Fibroblast of lung (primary cell): ENCODE data around the gene PLCXD3.

Experiments used
- CTCF ChIP-seq, 2 donors: IDR thresholded peaks in 1 of 2; conservative IDR thresholded peaks in 1 of 2; 1 replicate in 1 of 2; 2 replicates in 1 of 2; pipeline ENCODE4 v1.5.1; 2011 to 2012; ENCODE audit warnings: low read length in 2 of 2, control low read depth in 1 of 2, inconsistent platforms in 1 of 2, low read depth in 1 of 2, mild to moderate bottlenecking in 1 of 2
- EZH2 ChIP-seq: IDR thresholded peaks from 2 replicates; pipeline ENCODE4 v1.5.1; 2012; ENCODE audit warnings: low read length, control low read depth, mild to moderate bottlenecking; ENCODE audit errors: missing control alignments

GRCh38 chr5:41290810-41291209, 219.6 kb downstream of the PLCXD3 start:
- TF ChIP-seq CTCF (conservative IDR thresholded peaks at IDR 0.05 in 1 of 2, IDR thresholded peaks at IDR 0.05 in 1 of 2; ENCODE audit: low read depth in 1 of 2, low read length in 2 of 2) (no peak), EZH2 (no peak)
